HG02943 (cell line): ENCODE measurements around the gene PNPLA7.
"Not testable (repeated sequence)": the region's sequence is repeated elsewhere in the genome, so short reads cannot be mapped to it uniquely, and the experiment has no call there.

ENCODE experiments used
- ATAC-seq: cut with Tn5 transposase; IDR thresholded peaks from one replicate; pipeline ENCODE4 v1.9.1; 2021; ENCODE audit warnings: mild to moderate bottlenecking, low read depth, moderate library complexity; ENCODE audit not compliant: unreplicated experiment

Gene PNPLA7

DNA sequence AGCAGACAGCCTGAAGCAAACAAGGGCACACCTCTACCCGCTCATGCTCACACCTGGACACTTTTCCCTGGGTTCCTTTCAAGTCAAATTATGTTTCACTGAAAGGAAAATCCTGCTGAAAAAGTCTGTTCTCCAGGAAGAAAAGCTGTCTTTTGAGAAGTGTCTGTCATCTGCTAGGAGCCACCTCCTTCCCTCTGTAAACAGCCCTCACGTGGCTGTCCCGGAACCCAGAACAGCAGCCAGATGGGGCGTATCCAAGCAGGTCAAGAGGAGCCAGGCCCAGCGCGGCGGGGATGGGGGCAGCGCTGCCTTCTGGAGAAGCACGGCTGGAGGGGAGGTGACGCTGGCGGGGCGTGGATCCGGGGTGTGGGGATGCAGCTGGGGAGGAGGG lies at the start of gene PNPLA7:
Gene PNPLA7 (minus strand): TSS at position 172 of the 391 bp plus-strand sequence. CDS start 205 bp downstream, outside the sequence.
- no peak for ATAC-seq

DNA sequence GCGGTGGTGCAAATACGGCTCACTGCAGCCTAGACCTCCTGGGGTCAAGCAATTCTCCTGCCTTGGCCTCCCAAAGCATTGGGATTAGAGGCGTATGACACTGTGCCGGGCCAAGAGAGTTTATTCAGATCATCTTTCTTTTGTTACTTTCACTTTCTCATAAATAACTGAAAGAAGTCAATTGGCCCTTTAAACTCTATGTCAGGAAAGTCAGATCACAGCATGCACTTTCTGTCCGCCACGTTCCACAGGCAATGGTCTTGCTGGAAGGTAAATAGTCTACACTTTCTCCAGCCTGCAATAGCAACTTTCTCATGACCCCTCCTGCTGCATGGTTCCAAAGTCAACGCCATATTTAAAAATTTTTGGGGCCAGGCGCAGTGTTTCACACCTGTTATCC lies 48.7 kb upstream of the PNPLA7 start:
- no peak for ATAC-seq

- not testable (repeated sequence) for ATAC-seq
Observed at GRCh38 chr9:137596577-137596976, 46.4 kb upstream of the PNPLA7 start.

DNA sequence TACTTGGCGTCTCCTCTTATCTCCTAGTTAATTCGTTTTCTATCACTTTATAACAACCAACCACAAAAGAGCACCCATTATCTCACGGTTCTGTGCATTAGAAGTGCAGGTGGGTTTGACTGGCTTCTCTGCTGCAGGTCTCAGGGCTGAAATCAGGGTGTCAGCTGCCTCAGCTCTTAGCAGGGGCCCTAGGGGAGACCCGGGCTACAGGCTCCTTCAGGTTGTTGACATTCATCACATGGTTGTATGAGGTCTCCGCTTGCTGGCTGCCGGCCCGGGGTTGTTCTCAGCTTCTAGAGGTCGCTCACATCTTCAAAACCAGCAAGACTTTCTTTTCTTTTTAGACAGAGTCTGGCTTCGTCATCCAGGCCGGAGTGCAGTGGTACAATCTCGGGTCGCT lies 43.0 kb upstream of the PNPLA7 start:
- no peak for ATAC-seq

GRCh38 chr9:137592767-137593166 lies 42.6 kb upstream of the PNPLA7 start:
- ATAC-seq = no peak

- ATAC-seq = peak; percentile 73
Observed at GRCh38 chr9:137590469-137591383, 40.5 kb upstream of the PNPLA7 start, which contains the start of gene ZMYND19. Gene ZMYND19 (minus strand): TSS chr9:137590512. CDS start chr9:137590263, 249 bp downstream.

- ATAC-seq = peak; percentile 22
Observed at GRCh38 chr9:137590123-137590468, 39.9 kb upstream of the PNPLA7 start.

DNA sequence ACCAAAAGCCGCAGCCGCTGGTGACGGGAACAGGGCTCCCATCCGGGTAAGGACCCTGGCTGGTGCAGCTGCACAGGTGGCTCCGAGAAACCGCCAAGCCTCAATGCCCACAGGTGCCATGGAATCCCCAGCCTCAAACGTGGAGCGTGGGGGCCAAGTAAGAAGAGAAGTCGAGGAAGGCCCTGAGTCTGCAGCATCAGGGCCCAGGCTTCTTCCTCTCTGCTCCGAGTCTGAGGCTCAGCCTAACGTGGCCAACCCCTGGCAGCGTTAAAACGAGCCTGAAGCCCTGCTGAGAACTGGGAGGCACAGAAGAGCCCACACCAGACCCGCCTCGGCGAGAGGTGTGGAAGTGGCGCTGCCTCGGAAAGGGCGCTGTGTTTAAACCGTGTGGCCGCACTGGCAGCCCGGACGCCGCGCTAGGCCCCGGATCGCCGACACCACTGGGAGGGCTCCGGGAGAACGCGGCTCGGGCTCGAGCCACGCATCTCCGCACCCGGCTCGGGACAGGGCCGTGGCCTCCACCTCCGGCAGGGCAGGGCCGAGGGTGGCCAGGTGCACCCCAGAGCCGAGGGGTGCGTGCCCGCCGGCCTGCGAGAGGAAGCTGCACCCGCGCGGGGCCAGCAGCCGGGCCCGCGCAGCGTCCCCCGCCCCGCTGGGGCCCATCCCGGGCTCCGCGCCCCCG lies 39.4 kb upstream of the PNPLA7 start:
- ATAC-seq = peak; percentile 16

DNA sequence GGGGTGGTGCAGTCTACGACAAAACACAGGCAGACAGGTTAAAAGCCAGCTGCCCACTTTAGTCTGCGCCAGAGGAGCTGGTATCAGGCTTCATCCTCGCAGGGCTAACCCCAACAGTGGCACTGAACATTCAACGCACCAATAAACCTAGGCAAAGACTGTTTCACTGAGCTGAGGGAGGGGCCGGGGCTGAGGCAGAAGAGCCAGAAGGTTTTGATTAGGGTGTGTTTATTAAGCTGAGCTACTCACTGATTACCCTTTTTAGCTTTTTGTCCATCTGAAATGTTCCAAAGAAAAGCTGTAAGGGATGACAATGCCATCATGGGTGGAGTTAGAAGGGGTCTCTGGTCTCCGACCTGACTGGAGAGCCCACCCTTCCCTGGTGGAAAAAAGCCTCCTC lies 38.7 kb upstream of the PNPLA7 start:
- no peak for ATAC-seq

- ATAC-seq = no peak
Observed at GRCh38 chr9:137588311-137588710, 38.1 kb upstream of the PNPLA7 start.

- no peak for ATAC-seq
Observed at GRCh38 chr9:137586854-137587253, 36.7 kb upstream of the PNPLA7 start.

DNA sequence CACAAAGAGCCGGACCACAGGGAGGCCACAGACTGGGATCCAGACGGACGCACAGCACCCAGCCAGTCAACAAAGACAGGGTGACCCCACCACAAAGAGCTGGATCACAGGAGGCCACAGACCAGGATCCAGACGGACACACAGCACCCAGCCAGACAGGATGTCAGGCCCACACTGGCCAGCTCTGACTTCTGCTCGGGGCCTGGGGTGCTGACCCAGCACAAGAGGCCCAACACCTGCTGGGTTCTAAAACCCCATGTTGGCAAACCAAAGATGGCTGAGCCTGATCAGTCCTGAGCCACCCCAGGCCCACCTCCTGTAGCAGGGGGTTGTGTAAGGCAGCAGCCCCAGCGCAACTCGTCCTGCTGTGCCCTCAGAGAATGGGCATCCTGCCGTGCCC lies 33.8 kb upstream of the PNPLA7 start:
- ATAC-seq = no peak

GRCh38 chr9:137583347-137583746 lies 33.1 kb upstream of the PNPLA7 start:
- ATAC-seq = no peak

DNA sequence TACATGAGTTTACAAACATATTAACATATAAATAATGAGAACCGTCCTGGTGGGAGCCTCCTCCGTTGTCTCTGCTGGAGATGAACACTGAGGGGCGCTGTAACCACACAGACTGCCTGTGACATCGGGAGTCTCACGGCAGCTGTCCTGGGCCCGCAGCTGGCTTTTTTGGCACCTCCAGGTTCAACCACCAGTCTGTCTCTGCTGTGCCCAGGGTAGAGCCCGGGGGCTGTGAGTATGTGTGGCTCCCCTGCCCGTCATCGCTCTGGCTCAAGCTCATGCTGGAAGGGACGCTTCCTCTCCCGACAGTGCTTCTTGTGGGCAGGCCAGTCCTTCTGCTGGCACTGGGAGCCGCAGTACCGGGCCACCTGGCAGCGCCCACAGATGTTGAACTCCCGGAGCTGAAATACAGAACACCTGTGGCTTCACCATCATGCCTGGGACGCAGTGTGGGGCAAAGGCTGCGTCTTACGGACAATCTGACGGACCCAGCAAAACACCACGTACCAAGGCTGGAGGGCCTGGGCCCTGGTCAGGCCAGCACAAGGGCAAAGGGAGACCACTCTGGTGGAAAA lies 32.2 kb upstream of the PNPLA7 start:
- ATAC-seq = no peak

- no peak for ATAC-seq
Observed at GRCh38 chr9:137581361-137582285, 31.4 kb upstream of the PNPLA7 start.

DNA sequence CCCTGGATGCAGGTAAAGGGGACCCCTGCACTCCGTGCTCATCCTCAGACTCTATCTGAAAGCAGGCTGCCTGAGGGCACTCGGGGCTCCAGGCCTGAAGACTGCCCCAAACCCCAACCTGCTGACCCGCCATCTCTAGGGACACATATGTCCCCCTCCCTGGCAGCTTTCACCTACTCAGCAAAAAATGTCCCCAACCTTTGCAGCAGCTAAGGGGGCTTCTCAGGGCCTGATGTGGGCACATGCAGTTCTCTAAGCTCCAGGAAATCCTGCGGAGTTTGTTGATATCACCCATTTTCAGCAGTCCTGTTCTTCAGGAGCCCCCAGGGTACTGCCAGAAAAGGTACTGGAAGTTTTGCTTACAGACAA lies 30.7 kb upstream of the PNPLA7 start:
- no peak for ATAC-seq

GRCh38 chr9:137580209-137580953 lies 30.2 kb upstream of the PNPLA7 start:
- no peak for ATAC-seq

- no peak for ATAC-seq
Observed at GRCh38 chr9:137579259-137579604, 29.0 kb upstream of the PNPLA7 start.

GRCh38 chr9:137578518-137579258 lies 28.5 kb upstream of the PNPLA7 start, which contains the start of gene DPH7:
Gene DPH7 (minus strand): TSS chr9:137578925. CDS start chr9:137578777, 148 bp downstream.
- peak; percentile 77 for ATAC-seq
